Measurements from ENCODE around the gene MCM3.

The MCM3 gene

GRCh38 chr6:52245425-52245824, 39.1 kb downstream of the MCM3 start:
- no peak for DNase-seq

- DNase-seq: no peak
Observed at GRCh38 chr6:52244400-52244799, 40.1 kb downstream of the MCM3 start, which contains the start of gene IL17F. Gene IL17F (minus strand): TSS chr6:52244500. CDS start chr6:52244429, 71 bp downstream.

- DNase-seq: no peak
Observed at GRCh38 chr6:52243282-52243893, 41.2 kb downstream of the MCM3 start.

GRCh38 chr6:52241819-52242218, 42.7 kb downstream of the MCM3 start:
- DNase-seq: no peak

GRCh38 chr6:52233975-52234823, 50.3 kb downstream of the MCM3 start:
- DNase-seq: peak; percentile 65

GRCh38 chr6:52233005-52233404, 51.5 kb downstream of the MCM3 start:
- no peak for DNase-seq

GRCh38 chr6:52231406-52232127, 53.0 kb downstream of the MCM3 start:
- DNase-seq: peak; percentile 70

- no peak for DNase-seq
Observed at GRCh38 chr6:52230685-52231084, 53.9 kb downstream of the MCM3 start.

- DNase-seq: peak; percentile 75
Observed at GRCh38 chr6:52227495-52227894, 57.0 kb downstream of the MCM3 start.

- DNase-seq: peak; percentile 69
Observed at GRCh38 chr6:52221302-52221701, 63.2 kb downstream of the MCM3 start.

GRCh38 chr6:52217761-52218160, 66.8 kb downstream of the MCM3 start:
- no peak for DNase-seq

- no peak for DNase-seq
Observed at GRCh38 chr6:52216932-52217575, 67.5 kb downstream of the MCM3 start.

- DNase-seq: no peak
Observed at GRCh38 chr6:52215787-52216186, 68.8 kb downstream of the MCM3 start.

Data from activated CD8-positive, alpha-beta memory T cell treated with anti-CD3 and anti-CD28 coated beads, Interleukin-2, amount 50 U/mL, for 48 hours (primary cell).